Activated CD8-positive, alpha-beta T cell treated with anti-CD3 and anti-CD28 coated beads for 36 hours (primary cell): ENCODE data around the gene RPL35. TPM values are rescaled to one million over a fixed set of nuclear protein-coding genes. Genes with fewer than 3 reads are reported as not detected.

Source experiments
- ATAC-seq: fragments of 200-7000 bp; cut with Tn5 transposase; one replicate; pipeline ENCODE4 v1.10.0; 2021; ENCODE audit warnings: mild to moderate bottlenecking, moderate library complexity
- CTCF ChIA-PET: fragments of 350-600 bp; sonication (Branson Sonifier 250); formaldehyde crosslinking; loops from one replicate; lab custom pipeline; 2021; ENCODE audit warnings: antibody characterized with exemption; lab: Charles Lee
- POLR2A ChIA-PET: fragments of 350-600 bp; sonication (Branson Sonifier 250); formaldehyde crosslinking; loops from one replicate; lab custom pipeline; 2021; ENCODE audit warnings: antibody characterized with exemption; lab: Charles Lee
- DNase-seq: peaks from one replicate; pipeline ENCODE4 v3.0.0-alpha.2; 2020
- H3K27ac Mint-ChIP-seq: one replicate; pipeline ENCODE4 v1.8.0; 2021; ENCODE audit warnings: mild to moderate bottlenecking, mixed read lengths
- H3K27me3 Mint-ChIP-seq: one replicate; pipeline ENCODE4 v1.8.0; 2021; ENCODE audit warnings: mixed read lengths
- H3K36me3 Mint-ChIP-seq: one replicate; pipeline ENCODE4 v1.8.0; 2021; ENCODE audit warnings: low read depth, mixed read lengths
- H3K4me1 Mint-ChIP-seq: one replicate; pipeline ENCODE4 v1.8.0; 2021; ENCODE audit warnings: low read depth, mixed read lengths
- H3K4me3 Mint-ChIP-seq: one replicate; pipeline ENCODE4 v1.8.0; 2021; ENCODE audit warnings: mild to moderate bottlenecking, moderate library complexity, mixed read lengths
- H3K9me3 Mint-ChIP-seq: one replicate; pipeline ENCODE4 v1.8.0; 2021; ENCODE audit warnings: mixed read lengths
- intact Hi-C: fragments of 100-400 bp; cut with micrococcal nuclease; formaldehyde crosslinking; loops from one replicate; pipeline ENCODE4 v1.10.0; 2022
- total RNA-seq, 2 experiments: library from RNA; stranded (reverse); gene quantifications; one replicate each; pipeline ENCODE4 v1.2.3, GENCODE V29; 2021
- TF ChIP-seq, protein P1 (sequence below): fragments of 200-600 bp; IDR thresholded peaks from one replicate; pipeline ENCODE4 v1.8.0; 2022; ENCODE audit warnings: antibody characterized with exemption, mild to moderate bottlenecking

RPL35 gene
- total RNA-seq, 2 experiments from 2014 or later: 2,301 to 2,341 TPM

DNA sequence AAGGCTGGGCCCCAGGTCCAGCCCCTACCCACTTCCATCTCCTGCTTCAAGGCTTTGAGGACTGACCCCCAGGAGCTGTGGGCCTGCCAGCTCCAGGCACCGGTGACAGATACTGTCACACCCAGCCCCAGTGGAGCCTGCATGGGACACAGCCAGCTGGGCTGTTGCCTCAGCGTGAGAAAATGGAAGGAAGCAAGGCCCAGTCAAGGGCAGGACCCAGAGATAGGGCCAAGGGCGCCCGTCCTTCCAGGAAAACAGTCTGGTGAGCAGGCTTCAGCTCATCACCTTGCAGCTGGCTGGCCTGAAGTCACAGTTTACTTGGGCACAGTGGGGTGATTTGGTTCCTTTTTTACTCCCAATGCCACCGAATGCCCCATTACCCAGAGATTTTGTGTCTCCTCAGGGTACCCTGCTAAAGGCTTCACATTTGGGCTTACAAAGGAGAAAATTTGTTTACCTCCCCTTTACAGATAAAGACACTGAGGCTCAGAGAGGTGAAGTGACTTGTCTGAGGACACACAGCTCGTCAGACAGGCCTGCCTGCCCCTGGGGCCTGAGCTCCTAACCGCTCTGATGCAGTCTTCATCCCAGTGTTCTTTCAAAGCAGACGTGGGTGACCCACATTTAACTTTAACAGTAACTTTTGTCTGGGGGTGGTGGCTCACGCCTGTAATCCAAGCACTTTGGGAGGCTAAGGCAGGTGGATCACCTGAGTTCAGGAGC lies 30.0 kb downstream of the RPL35 start:
- POLR2A ChIA-PET: no interaction called here
- H3K4me1 Mint-ChIP-seq: no peaks in the 10 kb centered on the region
- CTCF ChIA-PET: interaction anchor here (1.1 to 1.5 kb wide), 4 partner anchors 8 to 215 kb away, joined by 3 to 4 read pairs (median 3); partner anchors contain the start of genes NR6A1 and WDR38

DNA sequence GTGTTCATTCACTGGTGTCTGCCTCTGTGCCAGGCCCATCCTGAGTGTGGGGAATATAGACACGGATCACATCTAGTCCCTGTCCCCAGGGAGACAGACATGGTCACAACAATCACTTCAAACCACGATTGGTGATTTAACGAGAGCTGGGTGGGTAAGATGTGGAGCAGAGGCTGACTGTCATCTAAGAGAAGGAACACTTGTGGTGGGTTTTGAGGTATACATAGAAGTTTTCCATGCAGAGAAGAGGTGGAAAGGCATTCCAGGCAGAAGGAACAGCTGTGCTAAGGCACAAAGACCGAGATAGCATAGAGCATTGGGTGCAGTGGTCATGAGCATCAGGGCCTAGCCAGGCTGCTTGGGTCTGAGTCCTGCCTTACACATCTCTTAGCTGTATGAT lies 31.2 kb downstream of the RPL35 start:
- Mint-ChIP-seq H3K27me3 (peaks cover 8% of the 10 kb centered on the region), H3K36me3 (no peaks in the 10 kb centered on the region), H3K27ac (no peak overlapping the region), H3K4me3 (no peak overlapping the region), H3K4me1 (no peaks in the 10 kb centered on the region), H3K9me3 (no peaks in the 10 kb centered on the region)
- CTCF ChIA-PET: no interaction called here
- intact Hi-C loops: no loop called here
- TF ChIP-seq, protein P1, sequence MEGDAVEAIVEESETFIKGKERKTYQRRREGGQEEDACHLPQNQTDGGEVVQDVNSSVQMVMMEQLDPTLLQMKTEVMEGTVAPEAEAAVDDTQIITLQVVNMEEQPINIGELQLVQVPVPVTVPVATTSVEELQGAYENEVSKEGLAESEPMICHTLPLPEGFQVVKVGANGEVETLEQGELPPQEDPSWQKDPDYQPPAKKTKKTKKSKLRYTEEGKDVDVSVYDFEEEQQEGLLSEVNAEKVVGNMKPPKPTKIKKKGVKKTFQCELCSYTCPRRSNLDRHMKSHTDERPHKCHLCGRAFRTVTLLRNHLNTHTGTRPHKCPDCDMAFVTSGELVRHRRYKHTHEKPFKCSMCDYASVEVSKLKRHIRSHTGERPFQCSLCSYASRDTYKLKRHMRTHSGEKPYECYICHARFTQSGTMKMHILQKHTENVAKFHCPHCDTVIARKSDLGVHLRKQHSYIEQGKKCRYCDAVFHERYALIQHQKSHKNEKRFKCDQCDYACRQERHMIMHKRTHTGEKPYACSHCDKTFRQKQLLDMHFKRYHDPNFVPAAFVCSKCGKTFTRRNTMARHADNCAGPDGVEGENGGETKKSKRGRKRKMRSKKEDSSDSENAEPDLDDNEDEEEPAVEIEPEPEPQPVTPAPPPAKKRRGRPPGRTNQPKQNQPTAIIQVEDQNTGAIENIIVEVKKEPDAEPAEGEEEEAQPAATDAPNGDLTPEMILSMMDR: no peak
- no peak for DNase-seq
- POLR2A ChIA-PET: no interaction called here
- ATAC-seq: no peak

More for the DNA sequence above, 30.0 kb downstream of the RPL35 start:
- TF ChIP-seq, protein P1: no peak
- Mint-ChIP-seq H3K4me3 (no peak overlapping the region), H3K27me3 (peaks cover 8% of the 10 kb centered on the region), H3K27ac (no peak overlapping the region), H3K36me3 (no peaks in the 10 kb centered on the region), H3K9me3 (no peaks in the 10 kb centered on the region)
- intact Hi-C loops: no loop called here
- ATAC-seq (no peak), DNase-seq (no peak)

DNA sequence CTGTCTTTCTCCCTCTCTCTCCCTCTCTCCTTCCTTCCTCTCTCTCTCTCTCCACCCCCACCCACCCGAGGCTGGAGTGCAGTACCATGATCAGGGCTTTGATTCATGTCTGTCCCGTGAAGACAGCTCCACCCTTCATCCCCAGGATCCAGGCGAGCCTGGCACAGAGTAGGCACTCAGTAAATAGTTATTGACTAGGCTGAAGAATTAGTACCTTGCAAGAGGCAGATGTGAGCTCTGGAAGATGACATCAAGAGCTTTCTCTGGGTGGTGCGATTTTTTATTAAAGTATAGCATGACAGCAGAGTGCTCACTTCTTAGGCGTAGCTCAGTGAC lies 32.5 kb downstream of the RPL35 start:
- Mint-ChIP-seq H3K4me3 (no peak overlapping the region), H3K27me3 (peaks cover 7% of the 10 kb centered on the region), H3K36me3 (no peaks in the 10 kb centered on the region), H3K4me1 (no peaks in the 10 kb centered on the region), H3K9me3 (no peaks in the 10 kb centered on the region), H3K27ac (no peak overlapping the region)
- CTCF ChIA-PET: interaction anchor here (1.1 kb wide), 1 partner anchor 24 kb away, joined by 6 read pairs; the partner anchor contains the start of gene WDR38
- intact Hi-C loops: no loop called here
- ATAC-seq: no peak
- no peak for DNase-seq
- POLR2A ChIA-PET: no interaction called here
- TF ChIP-seq, protein P1: no peak

DNA sequence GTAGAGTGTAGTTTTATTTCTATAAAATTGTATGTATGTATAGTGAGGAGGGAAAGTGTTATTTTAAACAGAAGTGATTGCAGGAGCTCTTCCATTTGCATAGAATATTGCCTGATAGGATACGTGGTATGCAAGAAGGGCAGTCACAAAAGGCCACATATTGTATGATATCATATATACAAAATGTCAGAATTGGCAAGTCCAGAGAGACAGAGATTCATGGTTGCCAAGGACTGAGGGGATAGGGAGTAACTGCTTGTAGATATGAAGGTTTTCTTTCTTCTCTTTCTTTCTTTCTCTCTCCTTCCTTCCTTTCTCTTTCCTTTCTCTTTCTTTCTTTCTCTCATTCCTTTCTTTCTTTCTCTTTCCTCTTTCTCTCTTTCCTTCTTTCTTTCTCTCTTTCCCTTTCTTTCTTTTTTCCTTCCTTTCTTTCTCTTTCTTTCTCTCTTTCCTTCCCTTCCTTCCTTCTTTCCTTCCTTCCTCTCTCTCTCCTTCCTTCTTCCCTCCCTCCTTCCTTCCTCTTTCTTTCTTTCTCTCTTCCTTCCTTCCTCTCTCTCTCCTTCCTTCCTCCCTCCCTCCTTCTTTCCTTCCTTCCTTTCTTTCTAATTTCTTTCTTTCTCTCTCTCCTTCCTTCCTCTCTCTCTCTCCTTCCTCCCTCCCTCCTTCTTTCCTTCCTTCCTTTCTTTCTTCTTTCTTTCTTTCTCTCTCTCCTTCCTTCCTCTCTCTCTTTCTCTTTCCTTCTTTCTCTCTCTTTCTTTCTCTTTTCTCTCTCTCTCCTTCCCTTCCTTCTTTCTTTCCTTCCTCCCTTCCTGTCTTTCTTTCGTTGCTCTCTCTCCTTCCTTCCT lies 33.0 kb downstream of the RPL35 start:
- intact Hi-C loops: no loop called here
- TF ChIP-seq, protein P1: peak; percentile 7
- DNase-seq (no peak), ATAC-seq (no peak)
- Mint-ChIP-seq H3K9me3 (no peaks in the 10 kb centered on the region), H3K27ac (no peak overlapping the region), H3K27me3 (peaks cover 6% of the 10 kb centered on the region), H3K4me3 (no peak overlapping the region), H3K36me3 (no peaks in the 10 kb centered on the region), H3K4me1 (no peaks in the 10 kb centered on the region)
- ChIA-PET CTCF (interaction anchor here (1.5 kb wide), 1 partner anchor 24 kb away, joined by 4 read pairs; the partner anchor contains the start of gene WDR38), POLR2A (no interaction called here)
